Stimulated activated CD4-positive, alpha-beta T cell treated with anti-CD3 and anti-CD28 coated beads, TNF-alpha, amount 100 ng/mL, for 1 hour (primary cell): ENCODE measurements around the gene ECT2L.
"Not testable (repeated sequence)": the region's sequence is repeated elsewhere in the genome, so short reads cannot be mapped to it uniquely, and the experiment has no call there.

Experiments
- DNase-seq, 3 donors: peaks; one replicate each; pipeline ENCODE4 v3.0.0-alpha.2; 2020; ENCODE audit warnings: low read depth in 3 of 3, low spot score in 1 of 3

The ECT2L gene

GRCh38 chr6:138926579-138926978 is 130.7 kb downstream of the ECT2L start:
- no peak for DNase-seq

GRCh38 chr6:138931660-138932059 is 135.8 kb downstream of the ECT2L start:
- no peak for DNase-seq

- DNase-seq = not testable (repeated sequence)
Observed at GRCh38 chr6:138936873-138937272, 141.0 kb downstream of the ECT2L start.

- DNase-seq = no peak
Observed at GRCh38 chr6:138943089-138943625, 147.3 kb downstream of the ECT2L start.

GRCh38 chr6:138944412-138944811 is 148.5 kb downstream of the ECT2L start:
- DNase-seq = no peak

- DNase-seq = no peak
Observed at GRCh38 chr6:138945354-138945753, 149.5 kb downstream of the ECT2L start.

GRCh38 chr6:138948004-138948403 is 152.1 kb downstream of the ECT2L start:
- no peak for DNase-seq

- DNase-seq = no peak
Observed at GRCh38 chr6:138948546-138949179, 152.8 kb downstream of the ECT2L start.

- no peak for DNase-seq
Observed at GRCh38 chr6:138953451-138953850, 157.6 kb downstream of the ECT2L start.
